Neural progenitor cell (in vitro differentiated cells): ENCODE measurements around the gene NSUN2.

Experiments used
- EZH2 ChIP-seq: fragments of 200-600 bp; sonication (generic); IDR thresholded peaks from 2 replicates; pipeline ENCODE4 v1.6.1; 2017; ENCODE audit warnings: antibody characterized with exemption, mild to moderate bottlenecking, moderate library complexity
- EZH2phosphoT487 ChIP-seq: fragments of 200-600 bp; sonication (generic); IDR thresholded peaks from 2 replicates; pipeline ENCODE4 v1.6.1; 2017; ENCODE audit warnings: antibody characterized with exemption
- TF ChIP-seq, protein P1 (sequence below): fragments of 200-600 bp; sonication (generic); IDR thresholded peaks from 2 replicates; pipeline ENCODE4 v1.5.1; 2017; ENCODE audit warnings: antibody characterized with exemption, mild to moderate bottlenecking

DNA sequence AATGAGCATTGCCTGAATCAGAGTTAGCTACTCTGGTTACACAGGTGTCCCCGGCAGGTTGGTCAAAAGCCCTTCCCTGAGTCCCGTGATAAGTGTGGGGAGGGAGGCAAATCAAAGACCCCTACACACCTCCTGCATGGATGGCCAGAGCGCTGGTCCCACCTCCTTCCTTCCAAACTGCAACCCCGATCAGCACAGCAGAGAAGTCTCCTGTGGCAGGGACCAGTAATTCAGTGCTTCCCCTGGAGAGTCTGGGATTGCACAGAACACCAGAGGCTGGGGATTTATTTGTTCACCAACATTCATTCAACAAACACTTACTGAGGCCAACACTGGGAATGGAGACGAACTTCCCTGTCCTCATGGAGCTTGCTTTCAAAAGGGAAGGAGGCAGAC lies 46.2 kb downstream of the NSUN2 start:
- TF ChIP-seq, protein P1, sequence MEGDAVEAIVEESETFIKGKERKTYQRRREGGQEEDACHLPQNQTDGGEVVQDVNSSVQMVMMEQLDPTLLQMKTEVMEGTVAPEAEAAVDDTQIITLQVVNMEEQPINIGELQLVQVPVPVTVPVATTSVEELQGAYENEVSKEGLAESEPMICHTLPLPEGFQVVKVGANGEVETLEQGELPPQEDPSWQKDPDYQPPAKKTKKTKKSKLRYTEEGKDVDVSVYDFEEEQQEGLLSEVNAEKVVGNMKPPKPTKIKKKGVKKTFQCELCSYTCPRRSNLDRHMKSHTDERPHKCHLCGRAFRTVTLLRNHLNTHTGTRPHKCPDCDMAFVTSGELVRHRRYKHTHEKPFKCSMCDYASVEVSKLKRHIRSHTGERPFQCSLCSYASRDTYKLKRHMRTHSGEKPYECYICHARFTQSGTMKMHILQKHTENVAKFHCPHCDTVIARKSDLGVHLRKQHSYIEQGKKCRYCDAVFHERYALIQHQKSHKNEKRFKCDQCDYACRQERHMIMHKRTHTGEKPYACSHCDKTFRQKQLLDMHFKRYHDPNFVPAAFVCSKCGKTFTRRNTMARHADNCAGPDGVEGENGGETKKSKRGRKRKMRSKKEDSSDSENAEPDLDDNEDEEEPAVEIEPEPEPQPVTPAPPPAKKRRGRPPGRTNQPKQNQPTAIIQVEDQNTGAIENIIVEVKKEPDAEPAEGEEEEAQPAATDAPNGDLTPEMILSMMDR = no peak
- TF ChIP-seq EZH2 (no peak), EZH2phosphoT487 (no peak)
